K562 (cell line): Measurements from ENCODE around the gene ECM1. TPM values are rescaled to one million over a fixed set of nuclear protein-coding genes. Genes with fewer than 3 reads are reported as not detected.

Experiments used
- ATAC-seq: fragments of 200-7000 bp; cut with Tn5 transposase; 3 replicates; pipeline ENCODE4 v1.9.1; 2020; ENCODE audit warnings: moderate library complexity
- BruUV-seq: library from RNA; stranded (reverse); fragments of 400-500 nt; replicated peaks from 2 replicates; lab custom pipeline; 2021; lab: Mats Ljungman, UMichigan
- CTCF ChIA-PET: fragments of 300-600 bp; formaldehyde crosslinking; extraction: SDS; loops from one replicate; lab custom pipeline; 2021; ENCODE audit warnings: low intra/inter-chr PET ratio; lab: Yijun Ruan, JAX
- POLR2A ChIA-PET: fragments of 300-600, 350-650 bp; sonication (Branson Sonifier 250); formaldehyde crosslinking; extraction: SDS; loops from one replicate; lab custom pipeline; 2021; ENCODE audit warnings: antibody characterized with exemption, inconsistent platforms; lab: Yijun Ruan, JAX
- DNase-seq, 4 experiments: peaks; one replicate each; pipeline versions ENCODE4 v3.0.0 to v3.0.0-alpha.2; 2011 to 2018; ENCODE audit warnings: low spot score in 3 of 4, mixed read lengths in 3 of 4; ENCODE audit errors: extremely low read depth in 1 of 4
- FAIRE-seq: peaks from 2 replicates; lab custom pipeline; 2011; peaks lifted over from hg19 to GRCh38; lab: Jason Lieb, UNC
- H2AFZ ChIP-seq: 2 replicates; pipeline ENCODE4 v1.6.0; 2011; ENCODE audit warnings: low read depth, low read length, control low read depth, inconsistent platforms
- H3K27ac ChIP-seq: fragments of 200-600 bp; 3 replicates; pipeline ENCODE4 v1.8.0; 2011; ENCODE audit warnings: low read depth, mild to moderate bottlenecking, control low read depth, inconsistent platforms, low read length, moderate library complexity, mixed read lengths; ENCODE audit errors: extremely low read depth
- H3K27me3 ChIP-seq, 2 experiments: fragments of 300-600 bp in 1 of 2; 2 replicates in 1 of 2; 3 replicates in 1 of 2; pipeline versions ENCODE4 v1.6.0 to v1.8.0; 2011; ENCODE audit warnings: inconsistent platforms in 2 of 2, low read length in 2 of 2, mild to moderate bottlenecking in 1 of 2, mixed read lengths in 1 of 2, moderate library complexity in 1 of 2; ENCODE audit not compliant: control insufficient read depth in 2 of 2, insufficient read depth in 2 of 2
- H3K36me3 ChIP-seq: fragments of 300-600 bp; 3 replicates; pipeline ENCODE4 v1.8.0; 2011; ENCODE audit warnings: mild to moderate bottlenecking, low read length, inconsistent platforms; ENCODE audit not compliant: control insufficient read depth, insufficient read depth
- H3K4me1 ChIP-seq, 2 experiments: fragments of 200-600 bp in 1 of 2; replicated peaks in 1 of 2; 2 replicates in 1 of 2; 3 replicates in 1 of 2; pipeline versions ENCODE4 v1.5.1 to v1.8.0; 2011; ENCODE audit warnings: inconsistent platforms in 2 of 2, low read length in 2 of 2, mild to moderate bottlenecking in 1 of 2, mixed read lengths in 1 of 2, moderate library complexity in 1 of 2; ENCODE audit not compliant: control insufficient read depth in 2 of 2, insufficient read depth in 2 of 2
- H3K4me2 ChIP-seq: 2 replicates; pipeline ENCODE4 v1.6.1; 2011; ENCODE audit warnings: low read length, control low read depth, inconsistent platforms, mixed read lengths; ENCODE audit not compliant: insufficient read depth
- H3K4me3 ChIP-seq: fragments of 200-600 bp; sonication (generic), shearing (Covaris generic); 2 replicates; pipeline ENCODE4 v1.5.1; 2016; ENCODE audit warnings: control low read depth, inconsistent platforms
- H3K79me2 ChIP-seq: fragments of 200-600 bp; 3 replicates; pipeline ENCODE4 v1.8.0; 2011; ENCODE audit warnings: low read length, inconsistent platforms; ENCODE audit not compliant: control insufficient read depth, insufficient read depth
- H3K9ac ChIP-seq, 2 experiments: 2 replicates each; pipeline versions ENCODE4 v1.6.0 to v1.6.1; 2011; ENCODE audit warnings: low read depth in 2 of 2, low read length in 2 of 2, control low read depth in 1 of 2, inconsistent platforms in 1 of 2, mild to moderate bottlenecking in 1 of 2, mixed read lengths in 1 of 2; ENCODE audit not compliant: insufficient read depth in 1 of 2
- H3K9me1 ChIP-seq: one replicate; pipeline ENCODE4 v1.6.0; 2011; ENCODE audit warnings: inconsistent platforms, mild to moderate bottlenecking, low read length, moderate library complexity; ENCODE audit not compliant: control insufficient read depth, insufficient read depth
- H3K9me3 ChIP-seq: replicated peaks from 2 replicates; pipeline ENCODE4 v1.5.1; 2011; ENCODE audit warnings: low read depth, low read length, inconsistent platforms; ENCODE audit not compliant: control insufficient read depth, insufficient read depth
- H4K20me1 ChIP-seq: replicated peaks from 2 replicates; pipeline ENCODE4 v1.6.1; 2011; ENCODE audit warnings: low read length, inconsistent platforms, mixed read lengths; ENCODE audit not compliant: control insufficient read depth, insufficient read depth
- FUS ChIP-seq: fragments of 200-400 bp; formaldehyde crosslinking; optimal IDR thresholded peaks from 2 replicates; pipeline ENCODE3; 2017; ENCODE audit warnings: low read depth, low read length
- MAFK ChIP-seq: IDR thresholded peaks from 2 replicates; pipeline ENCODE4 v1.6.1; 2011; ENCODE audit warnings: low read length, improper control_type of control experiment
- NFYB ChIP-seq: IDR thresholded peaks from 2 replicates; pipeline ENCODE4 v1.6.1; 2011; ENCODE audit warnings: mild to moderate bottlenecking, moderate library complexity; ENCODE audit not compliant: insufficient read length; ENCODE audit errors: extremely low read depth
- POLR2G ChIP-seq: fragments of 200-400 bp; formaldehyde crosslinking; IDR thresholded peaks from 2 replicates; pipeline ENCODE4 v1.6.1; 2017; ENCODE audit warnings: low read depth, mild to moderate bottlenecking, antibody characterized with exemption, low read length, moderate library complexity
- RBFOX2 ChIP-seq: fragments of 200-400 bp; formaldehyde crosslinking; IDR thresholded peaks from 2 replicates; pipeline ENCODE4 v1.6.1; 2017; ENCODE audit warnings: low read depth, mild to moderate bottlenecking, low read length, moderate library complexity
- SIN3A ChIP-seq, 2 experiments: fragments of 150-350 bp in 1 of 2; IDR thresholded peaks; 2 replicates each; pipeline ENCODE4 v1.6.1; 2011 to 2016; ENCODE audit warnings: borderline replicate concordance in 2 of 2, low read depth in 2 of 2, low read length in 2 of 2, mild to moderate bottlenecking in 2 of 2, moderate library complexity in 2 of 2; ENCODE audit not compliant: control insufficient read depth in 1 of 2
- YY1 ChIP-seq, 3 experiments: IDR thresholded peaks; 2 replicates each; pipeline ENCODE4 v1.6.1; 2011; ENCODE audit warnings: low read length in 2 of 3, mild to moderate bottlenecking in 2 of 3, moderate library complexity in 2 of 3, borderline replicate concordance in 1 of 3, control low read depth in 1 of 3, low read depth in 1 of 3; ENCODE audit not compliant: insufficient read depth in 3 of 3, insufficient replicate concordance in 2 of 3, control insufficient read depth in 1 of 3, insufficient read length in 1 of 3; ENCODE audit errors: extremely low read depth in 1 of 3
- ZBTB7A ChIP-seq: IDR thresholded peaks from 2 replicates; pipeline ENCODE4 v1.6.1; 2011; ENCODE audit warnings: low read depth, mild to moderate bottlenecking, low read length, moderate library complexity, borderline replicate concordance; ENCODE audit not compliant: control insufficient read depth
- ZNF274 ChIP-seq: IDR thresholded peaks from 2 replicates; pipeline ENCODE4 v1.6.1; 2011; ENCODE audit warnings: low read depth, mild to moderate bottlenecking, low read length, moderate library complexity, borderline replicate concordance
- WGBS: fragments of 100-300 bp; shearing (Covaris generic); methylation state at CpG from one replicate; pipeline ENCODE4 v1.1.6; 2016; ENCODE audit warnings: low coverage, mixed read lengths; ENCODE audit not compliant: insufficient coverage; ENCODE audit errors: missing lambda C conversion rate; 5-methylcytosine and 5-hydroxymethylcytosine counted together
- in situ Hi-C: fragments of 300-500 bp; cut with MboI; formaldehyde crosslinking; loops from 4 replicates; pipeline ENCODE4 v1.15.0; 2018; ENCODE audit warnings: inconsistent platforms, mixed read lengths
- intact Hi-C: fragments of 100-400 bp; cut with micrococcal nuclease; formaldehyde crosslinking; loops from 2 replicates; pipeline ENCODE4 v1.14.2; 2022
- polyA plus RNA-seq, 8 experiments: library from polyadenylated mRNA; depleted of rRNA in 4 of 8; stranded (reverse) in 5 of 8; unstranded in 3 of 8; fragments of >200 nt; fragmentation: Nextera tagmentation in 2 of 8; fragmentation: Illumina TruSeq in 1 of 8; extraction: Ambion mirVana in 2 of 8; extraction: Trizol in 1 of 8; gene quantifications; 2 replicates each; pipeline versions ENCODE4 v1.2.1 to v1.2.3, GENCODE V29; 2011 to 2014; ENCODE audit warnings: inconsistent platforms in 1 of 8, missing spikeins in 1 of 8
- total RNA-seq, 7 experiments: library from RNA; depleted of rRNA in 6 of 7; stranded (reverse); fragments of >200 nt in 6 of 7; fragmentation: Illumina TruSeq in 2 of 7; extraction: Trizol in 2 of 7; gene quantifications; 2 replicates each; pipeline versions ENCODE4 v1.2.1 to v1.2.3, GENCODE V29; 2011 to 2021; ENCODE audit warnings: low replicate concordance in 1 of 7
- TF ChIP-seq, protein P1 (sequence below), 2 experiments: fragments of 450-650 bp; conservative IDR thresholded peaks; 2 replicates each; pipeline ENCODE4 v1.6.1; 2017; ENCODE audit warnings: mild to moderate bottlenecking in 2 of 2, moderate library complexity in 2 of 2
- TF ChIP-seq, protein P2 (sequence below), 2 experiments: fragments of 150-350 bp in 1 of 2; IDR thresholded peaks; 2 replicates each; pipeline ENCODE4 v1.6.1; 2012 to 2016; ENCODE audit warnings: low read depth in 2 of 2, low read length in 2 of 2, mild to moderate bottlenecking in 1 of 2, moderate library complexity in 1 of 2
- TF ChIP-seq, protein P3 (sequence below): fragments of 250-450 bp; sonication (Bioruptor Pico); IDR thresholded peaks from 2 replicates; pipeline ENCODE4 v1.4.0; 2020; ENCODE audit warnings: mild to moderate bottlenecking, moderate library complexity

Gene ECM1
- total and polyA plus RNA-seq, 9 of the 15 experiments (the other 6 are each of a cell fraction or from before 2014, with no cell fraction given): 6.6 to 52.2 (median 12.8) TPM

DNA sequence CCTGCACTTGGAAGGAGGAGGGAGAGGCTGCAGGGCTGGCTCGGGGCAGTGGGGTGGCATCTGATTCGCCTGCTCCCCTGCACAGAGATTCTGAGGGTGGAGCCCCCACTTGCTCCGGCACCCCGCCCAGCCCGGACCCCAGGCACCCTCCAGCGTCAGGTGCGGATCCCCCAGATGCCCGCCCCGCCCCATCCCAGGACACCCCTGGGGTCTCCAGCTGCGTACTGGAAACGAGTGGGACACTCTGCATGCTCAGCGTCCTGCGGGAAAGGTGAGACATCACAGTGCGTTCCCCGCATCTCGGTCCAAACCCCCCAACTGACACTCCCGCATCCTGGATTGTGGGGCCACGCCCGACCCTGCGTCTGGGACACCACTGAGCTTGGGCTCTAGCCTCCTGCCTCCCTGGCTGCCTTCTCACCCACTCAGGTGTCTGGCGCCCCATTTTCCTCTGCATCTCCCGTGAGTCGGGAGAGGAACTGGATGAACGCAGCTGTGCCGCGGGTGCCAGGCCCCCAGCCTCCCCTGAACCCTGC is 49.2 kb downstream of the ECM1 start:
- TF ChIP-seq YY1 (IDR thresholded peaks at IDR 0.05; ENCODE audit: borderline replicate concordance in 1 of 3, control insufficient read depth in 1 of 3, extremely low read depth in 1 of 3, insufficient read depth in 3 of 3, insufficient read length in 1 of 3, insufficient replicate concordance in 2 of 3, low read depth in 1 of 3, low read length in 2 of 3) (no peak), ZBTB7A (0 out of 2 replicates have a peak, but pooled peaks have one; percentile 18), FUS (no peak), NFYB (no peak), POLR2G (peak; percentile 64; the same call in 1 of the 2 replicates), ZNF274 (no peak), RBFOX2 (peak; percentile 58; the same call in 1 of the 2 replicates), MAFK (no peak), SIN3A (IDR thresholded peaks at IDR 0.05; ENCODE audit: borderline replicate concordance in 2 of 2, control insufficient read depth in 1 of 2, low read depth in 2 of 2, low read length in 2 of 2) (no peak)
- TF ChIP-seq, protein P1, sequence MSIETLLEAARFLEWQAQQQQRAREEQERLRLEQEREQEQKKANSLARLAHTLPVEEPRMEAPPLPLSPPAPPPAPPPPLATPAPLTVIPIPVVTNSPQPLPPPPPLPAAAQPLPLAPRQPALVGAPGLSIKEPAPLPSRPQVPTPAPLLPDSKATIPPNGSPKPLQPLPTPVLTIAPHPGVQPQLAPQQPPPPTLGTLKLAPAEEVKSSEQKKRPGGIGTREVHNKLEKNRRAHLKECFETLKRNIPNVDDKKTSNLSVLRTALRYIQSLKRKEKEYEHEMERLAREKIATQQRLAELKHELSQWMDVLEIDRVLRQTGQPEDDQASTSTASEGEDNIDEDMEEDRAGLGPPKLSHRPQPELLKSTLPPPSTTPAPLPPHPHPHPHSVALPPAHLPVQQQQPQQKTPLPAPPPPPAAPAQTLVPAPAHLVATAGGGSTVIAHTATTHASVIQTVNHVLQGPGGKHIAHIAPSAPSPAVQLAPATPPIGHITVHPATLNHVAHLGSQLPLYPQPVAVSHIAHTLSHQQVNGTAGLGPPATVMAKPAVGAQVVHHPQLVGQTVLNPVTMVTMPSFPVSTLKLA (conservative IDR thresholded peaks at IDR 0.05): no peak
- TF ChIP-seq, protein P2, sequence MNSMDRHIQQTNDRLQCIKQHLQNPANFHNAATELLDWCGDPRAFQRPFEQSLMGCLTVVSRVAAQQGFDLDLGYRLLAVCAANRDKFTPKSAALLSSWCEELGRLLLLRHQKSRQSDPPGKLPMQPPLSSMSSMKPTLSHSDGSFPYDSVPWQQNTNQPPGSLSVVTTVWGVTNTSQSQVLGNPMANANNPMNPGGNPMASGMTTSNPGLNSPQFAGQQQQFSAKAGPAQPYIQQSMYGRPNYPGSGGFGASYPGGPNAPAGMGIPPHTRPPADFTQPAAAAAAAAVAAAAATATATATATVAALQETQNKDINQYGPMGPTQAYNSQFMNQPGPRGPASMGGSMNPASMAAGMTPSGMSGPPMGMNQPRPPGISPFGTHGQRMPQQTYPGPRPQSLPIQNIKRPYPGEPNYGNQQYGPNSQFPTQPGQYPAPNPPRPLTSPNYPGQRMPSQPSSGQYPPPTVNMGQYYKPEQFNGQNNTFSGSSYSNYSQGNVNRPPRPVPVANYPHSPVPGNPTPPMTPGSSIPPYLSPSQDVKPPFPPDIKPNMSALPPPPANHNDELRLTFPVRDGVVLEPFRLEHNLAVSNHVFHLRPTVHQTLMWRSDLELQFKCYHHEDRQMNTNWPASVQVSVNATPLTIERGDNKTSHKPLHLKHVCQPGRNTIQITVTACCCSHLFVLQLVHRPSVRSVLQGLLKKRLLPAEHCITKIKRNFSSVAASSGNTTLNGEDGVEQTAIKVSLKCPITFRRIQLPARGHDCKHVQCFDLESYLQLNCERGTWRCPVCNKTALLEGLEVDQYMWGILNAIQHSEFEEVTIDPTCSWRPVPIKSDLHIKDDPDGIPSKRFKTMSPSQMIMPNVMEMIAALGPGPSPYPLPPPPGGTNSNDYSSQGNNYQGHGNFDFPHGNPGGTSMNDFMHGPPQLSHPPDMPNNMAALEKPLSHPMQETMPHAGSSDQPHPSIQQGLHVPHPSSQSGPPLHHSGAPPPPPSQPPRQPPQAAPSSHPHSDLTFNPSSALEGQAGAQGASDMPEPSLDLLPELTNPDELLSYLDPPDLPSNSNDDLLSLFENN (IDR thresholded peaks at IDR 0.05; ENCODE audit: low read depth in 2 of 2, low read length in 2 of 2): no peak
- TF ChIP-seq, protein P3, sequence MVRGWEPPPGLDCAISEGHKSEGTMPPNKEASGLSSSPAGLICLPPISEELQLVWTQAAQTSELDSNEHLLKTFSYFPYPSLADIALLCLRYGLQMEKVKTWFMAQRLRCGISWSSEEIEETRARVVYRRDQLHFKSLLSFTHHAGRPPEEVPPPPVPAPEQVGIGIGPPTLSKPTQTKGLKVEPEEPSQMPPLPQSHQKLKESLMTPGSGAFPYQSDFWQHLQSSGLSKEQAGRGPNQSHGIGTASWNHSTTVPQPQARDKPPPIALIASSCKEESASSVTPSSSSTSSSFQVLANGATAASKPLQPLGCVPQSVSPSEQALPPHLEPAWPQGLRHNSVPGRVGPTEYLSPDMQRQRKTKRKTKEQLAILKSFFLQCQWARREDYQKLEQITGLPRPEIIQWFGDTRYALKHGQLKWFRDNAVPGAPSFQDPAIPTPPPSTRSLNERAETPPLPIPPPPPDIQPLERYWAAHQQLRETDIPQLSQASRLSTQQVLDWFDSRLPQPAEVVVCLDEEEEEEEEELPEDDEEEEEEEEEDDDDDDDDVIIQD (CRISPR knock-in tag): no peak
- TF ChIP-seq, all 486 proteins: peak for 3
- POLR2A ChIA-PET: interaction anchor here (0.7 to 2.7 kb wide), 7 partner anchors 9 to 172 kb away, joined by 3 to 12 read pairs (median 3); partner anchors contain the start of gene GOLPH3L

More for the DNA sequence above, 49.2 kb downstream of the ECM1 start:
- no TSS peak for BruUV-seq
- Histone ChIP-seq H3K79me2 (peaks cover 56% of the 10 kb centered on the region), H3K4me1 (peaks cover 31 to 85% of the 10 kb centered on the region in 2 experiments), H3K36me3 (peaks cover 83% of the 10 kb centered on the region), H3K4me2 (no peak overlapping the region), H4K20me1 (peaks cover 19% of the 10 kb centered on the region), H3K9me1 (no peaks in the 10 kb centered on the region), H3K9ac (no peak overlapping the region), H3K27ac (no peak overlapping the region), H2AFZ (no peak overlapping the region), H3K9me3 (no peaks in the 10 kb centered on the region), H3K27me3 (no peaks in the 10 kb centered on the region), H3K4me3 (no peak overlapping the region)
- intact Hi-C loops: no loop called here
- DNase-seq (no peak), ATAC-seq (no peak), FAIRE-seq (no peak)
- in situ Hi-C loops: no loop called here
- CTCF ChIA-PET: no interaction called here
- WGBS: 88% methylated on average over 14 of the region's 26 CpGs
